Measurements from ENCODE around the gene SLC49A4.
A peak's percentile ranks its signal among the peaks of the same experiment; 100 is the strongest.
"Not testable (repeated sequence)": the region's sequence is repeated elsewhere in the genome, so short reads cannot be mapped to it uniquely, and the experiment has no call there.

SLC49A4 gene, protein sequence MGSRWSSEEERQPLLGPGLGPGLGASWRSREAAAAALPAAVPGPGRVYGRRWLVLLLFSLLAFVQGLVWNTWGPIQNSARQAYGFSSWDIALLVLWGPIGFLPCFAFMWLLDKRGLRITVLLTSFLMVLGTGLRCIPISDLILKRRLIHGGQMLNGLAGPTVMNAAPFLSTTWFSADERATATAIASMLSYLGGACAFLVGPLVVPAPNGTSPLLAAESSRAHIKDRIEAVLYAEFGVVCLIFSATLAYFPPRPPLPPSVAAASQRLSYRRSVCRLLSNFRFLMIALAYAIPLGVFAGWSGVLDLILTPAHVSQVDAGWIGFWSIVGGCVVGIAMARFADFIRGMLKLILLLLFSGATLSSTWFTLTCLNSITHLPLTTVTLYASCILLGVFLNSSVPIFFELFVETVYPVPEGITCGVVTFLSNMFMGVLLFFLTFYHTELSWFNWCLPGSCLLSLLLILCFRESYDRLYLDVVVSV

DNA sequence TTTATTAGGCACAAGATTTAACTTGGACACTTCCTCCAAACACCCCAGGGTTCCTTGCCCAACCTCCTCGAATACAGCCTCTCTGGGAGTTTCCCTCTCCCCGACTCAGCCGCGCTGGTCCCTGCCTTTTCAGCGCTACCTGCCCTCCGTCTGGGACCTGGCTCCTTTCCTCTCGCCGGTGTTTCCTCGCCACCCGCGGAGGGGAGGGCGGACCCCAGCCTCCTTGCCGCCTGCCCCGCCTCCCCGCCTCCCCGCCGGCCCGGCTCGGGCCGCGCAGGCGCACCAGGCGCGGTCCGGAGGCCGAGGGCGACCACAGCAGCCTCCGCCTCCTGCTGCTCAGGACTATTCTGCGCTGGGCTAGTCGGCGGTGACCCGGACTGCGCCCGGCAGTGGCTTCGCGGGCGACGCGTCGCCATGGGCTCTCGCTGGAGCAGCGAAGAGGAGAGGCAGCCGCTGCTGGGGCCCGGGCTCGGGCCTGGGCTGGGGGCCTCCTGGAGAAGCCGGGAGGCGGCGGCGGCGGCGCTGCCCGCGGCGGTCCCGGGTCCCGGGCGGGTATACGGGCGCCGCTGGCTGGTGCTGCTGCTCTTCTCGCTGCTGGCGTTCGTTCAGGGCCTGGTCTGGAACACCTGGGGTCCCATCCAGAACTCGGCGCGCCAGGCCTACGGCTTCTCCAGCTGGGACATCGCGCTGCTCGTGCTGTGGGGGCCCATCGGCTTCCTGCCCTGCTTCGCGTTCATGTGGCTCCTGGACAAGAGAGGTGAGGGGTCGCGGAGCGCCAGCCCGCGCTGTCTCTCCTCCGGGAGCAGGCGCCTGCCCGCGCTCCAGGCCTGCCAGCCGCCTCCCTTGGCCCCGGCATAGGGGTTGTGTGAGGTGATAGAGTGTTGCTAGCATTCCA lies at the start of gene SLC49A4:
Gene SLC49A4 (plus strand): TSS at position 291 of the 895 bp plus-strand sequence. CDS start 124 bp downstream, at position 415.
- H3K4me1 ChIP-seq (ENCODE audit: control insufficient read depth in 5 of 5, insufficient read depth in 5 of 5, low read length in 5 of 5): peaks cover 7 to 39% (median 38%) of the 10 kb centered on the region in 5 donors
- H3K27me3 ChIP-seq (ENCODE audit: control insufficient read depth in 5 of 5, insufficient read depth in 4 of 5, low read length in 5 of 5): no peaks in the 10 kb centered on the region
- peak within 1 kb of the TSS; percentile 82 to 92 (median 91) for H3K4me3 ChIP-seq (ENCODE audit: low read depth in 1 of 5, low read length in 5 of 5)

DNA sequence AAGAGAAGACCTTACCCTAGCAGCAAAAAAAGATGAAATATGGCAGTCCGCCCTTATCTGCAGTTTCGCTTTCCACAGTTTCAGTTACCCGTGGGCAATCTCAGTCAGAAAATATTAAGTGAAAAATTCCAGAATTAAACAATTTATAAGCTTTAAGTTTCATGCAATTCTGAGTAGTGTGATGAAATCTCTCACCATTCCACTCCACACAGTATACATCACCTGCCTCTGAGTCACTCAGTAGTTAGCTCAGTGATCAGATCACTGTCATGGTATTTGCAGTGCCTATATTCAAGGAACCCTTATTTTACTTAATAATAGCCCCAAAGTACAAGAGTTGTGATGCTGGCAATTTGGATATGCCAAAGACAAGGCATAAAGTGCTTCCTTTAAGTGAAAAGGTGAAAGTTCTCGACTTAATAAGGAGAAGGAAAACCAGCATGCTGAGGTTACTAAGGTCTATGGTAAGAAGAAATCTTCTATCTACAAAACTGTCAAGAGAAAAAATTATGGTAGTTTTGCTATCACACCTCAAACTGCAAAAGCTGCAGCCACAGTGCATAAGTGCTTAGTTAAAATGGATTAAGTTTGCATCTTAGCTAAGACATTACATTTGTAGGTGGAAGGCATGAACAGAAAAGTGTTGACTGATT lies 49.4 kb upstream of the SLC49A4 start:
- no peak overlapping the region for H3K27ac ChIP-seq (ENCODE audit: low read depth, low read length)
- H3K4me3 ChIP-seq (ENCODE audit: low read depth in 1 of 5, low read length in 5 of 5): no peak overlapping the region
- H3K36me3 ChIP-seq (ENCODE audit: control insufficient read depth in 5 of 5, insufficient read depth in 5 of 5, low read length in 5 of 5): peaks cover 8 to 30% (median 14%) of the 10 kb centered on the region in 5 donors
- no peak overlapping the region for H3K9ac ChIP-seq (ENCODE audit: low read length in 5 of 5)
- no peaks in the 10 kb centered on the region for H3K4me1 ChIP-seq (ENCODE audit: control insufficient read depth in 5 of 5, insufficient read depth in 5 of 5, low read length in 5 of 5)
- peaks cover 0 to 3% (median 0%) of the 10 kb centered on the region in 5 donors for H3K9me3 ChIP-seq (ENCODE audit: control insufficient read depth in 5 of 5, low read length in 5 of 5)
- H3K27me3 ChIP-seq (ENCODE audit: control insufficient read depth in 5 of 5, insufficient read depth in 4 of 5, low read length in 5 of 5): no peaks in the 10 kb centered on the region

More for the DNA sequence above, at the start of gene SLC49A4:
- no peaks in the 10 kb centered on the region for H3K9me3 ChIP-seq (ENCODE audit: control insufficient read depth in 5 of 5, low read length in 5 of 5)
- peak within 1 kb of the TSS; percentile 87 to 93 (median 91) for H3K9ac ChIP-seq (ENCODE audit: low read length in 5 of 5)
- peak within 1 kb of the TSS; percentile 99 for H3K27ac ChIP-seq (ENCODE audit: low read depth, low read length)
- no peaks in the 10 kb centered on the region for H3K36me3 ChIP-seq (ENCODE audit: control insufficient read depth in 5 of 5, insufficient read depth in 5 of 5, low read length in 5 of 5)

DNA sequence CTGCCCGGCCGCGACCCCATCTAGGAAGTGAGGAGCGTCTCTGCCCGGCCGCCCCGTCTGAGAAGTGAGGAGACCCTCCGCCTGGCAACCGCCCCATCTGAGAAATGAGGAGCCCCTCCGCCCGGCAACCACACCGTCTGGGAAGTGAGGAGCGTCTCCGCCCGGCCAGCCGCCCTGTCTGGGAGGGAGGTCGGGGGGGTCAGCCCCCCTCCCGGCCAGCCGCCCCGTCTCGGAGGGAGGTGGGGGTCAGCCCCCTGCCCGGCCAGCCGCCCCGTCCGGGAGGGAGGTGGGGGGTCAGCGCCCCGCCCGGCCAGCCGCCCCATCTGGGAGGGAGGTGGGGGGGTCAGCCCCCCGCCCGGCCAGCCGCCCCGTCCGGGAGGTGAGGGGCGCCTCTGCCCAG lies 47.6 kb upstream of the SLC49A4 start:
- not testable (repeated sequence) for H3K9ac ChIP-seq (ENCODE audit: low read length in 5 of 5); H3K9me3 ChIP-seq (ENCODE audit: control insufficient read depth in 5 of 5, low read length in 5 of 5); H3K27ac ChIP-seq (ENCODE audit: low read depth, low read length); H3K4me3 ChIP-seq (ENCODE audit: low read depth in 1 of 5, low read length in 5 of 5); H3K27me3 ChIP-seq (ENCODE audit: control insufficient read depth in 5 of 5, insufficient read depth in 4 of 5, low read length in 5 of 5); H3K4me1 ChIP-seq (ENCODE audit: control insufficient read depth in 5 of 5, insufficient read depth in 5 of 5, low read length in 5 of 5)
- peaks cover 10 to 32% (median 17%) of the 10 kb centered on the region in 5 donors for H3K36me3 ChIP-seq (ENCODE audit: control insufficient read depth in 5 of 5, insufficient read depth in 5 of 5, low read length in 5 of 5)

DNA sequence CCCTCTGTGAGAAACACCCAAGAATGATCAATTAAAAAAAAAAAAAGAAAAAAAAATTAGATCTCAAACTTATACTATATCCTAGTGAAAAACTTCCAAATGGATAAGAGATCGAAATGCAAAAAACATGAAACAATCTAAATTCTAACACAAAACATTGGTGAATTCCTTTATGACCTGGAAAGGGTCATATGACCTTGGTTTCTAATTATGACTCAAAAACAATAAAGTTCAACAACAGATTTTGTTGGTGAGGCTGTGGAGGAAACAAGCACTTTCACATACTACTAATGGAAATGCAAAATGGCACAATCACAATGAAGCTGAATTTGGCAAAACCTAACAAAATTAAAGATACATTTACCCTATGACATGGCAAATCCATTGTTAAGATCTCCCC lies 46.5 kb upstream of the SLC49A4 start:
- H3K9ac ChIP-seq (ENCODE audit: low read length in 5 of 5): no peak overlapping the region
- no peak overlapping the region for H3K27ac ChIP-seq (ENCODE audit: low read depth, low read length)
- no peaks in the 10 kb centered on the region for H3K9me3 ChIP-seq (ENCODE audit: control insufficient read depth in 5 of 5, low read length in 5 of 5)
- H3K27me3 ChIP-seq (ENCODE audit: control insufficient read depth in 5 of 5, insufficient read depth in 4 of 5, low read length in 5 of 5): no peaks in the 10 kb centered on the region
- H3K4me3 ChIP-seq (ENCODE audit: low read depth in 1 of 5, low read length in 5 of 5): no peak overlapping the region
- H3K4me1 ChIP-seq (ENCODE audit: control insufficient read depth in 5 of 5, insufficient read depth in 5 of 5, low read length in 5 of 5): no peaks in the 10 kb centered on the region
- H3K36me3 ChIP-seq (ENCODE audit: control insufficient read depth in 5 of 5, insufficient read depth in 5 of 5, low read length in 5 of 5): peaks cover 7 to 32% (median 20%) of the 10 kb centered on the region in 5 donors

DNA sequence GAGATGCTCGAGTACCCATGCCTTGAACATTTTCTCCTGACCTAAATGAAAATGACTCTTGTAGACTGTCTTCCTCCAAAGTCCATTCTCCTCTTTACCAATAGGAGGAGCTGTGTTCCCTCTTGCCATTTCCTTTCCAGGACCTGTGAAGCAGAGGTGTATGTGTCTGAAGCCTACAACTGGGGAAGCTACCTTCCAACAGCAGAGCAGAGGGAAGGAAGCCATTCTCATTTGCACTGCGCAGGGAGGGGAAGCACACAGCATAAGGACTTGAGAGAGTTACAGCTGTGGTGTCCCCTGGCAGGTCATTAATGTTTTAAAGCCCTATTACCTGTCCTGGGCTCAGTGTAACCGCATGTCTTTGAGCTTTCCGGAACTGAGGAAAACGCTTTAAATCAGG lies 39.9 kb upstream of the SLC49A4 start:
- Histone ChIP-seq H3K9ac (ENCODE audit: low read length in 5 of 5) (no peak overlapping the region), H3K9me3 (ENCODE audit: control insufficient read depth in 5 of 5, low read length in 5 of 5) (no peaks in the 10 kb centered on the region), H3K27ac (ENCODE audit: low read depth, low read length) (no peak overlapping the region), H3K27me3 (ENCODE audit: control insufficient read depth in 5 of 5, insufficient read depth in 4 of 5, low read length in 5 of 5) (no peaks in the 10 kb centered on the region), H3K4me3 (ENCODE audit: low read depth in 1 of 5, low read length in 5 of 5) (no peak overlapping the region), H3K4me1 (ENCODE audit: control insufficient read depth in 5 of 5, insufficient read depth in 5 of 5, low read length in 5 of 5) (peaks cover 0 to 7% (median 0%) of the 10 kb centered on the region in 5 donors), H3K36me3 (ENCODE audit: control insufficient read depth in 5 of 5, insufficient read depth in 5 of 5, low read length in 5 of 5) (peaks cover 19 to 52% (median 31%) of the 10 kb centered on the region in 5 donors)

DNA sequence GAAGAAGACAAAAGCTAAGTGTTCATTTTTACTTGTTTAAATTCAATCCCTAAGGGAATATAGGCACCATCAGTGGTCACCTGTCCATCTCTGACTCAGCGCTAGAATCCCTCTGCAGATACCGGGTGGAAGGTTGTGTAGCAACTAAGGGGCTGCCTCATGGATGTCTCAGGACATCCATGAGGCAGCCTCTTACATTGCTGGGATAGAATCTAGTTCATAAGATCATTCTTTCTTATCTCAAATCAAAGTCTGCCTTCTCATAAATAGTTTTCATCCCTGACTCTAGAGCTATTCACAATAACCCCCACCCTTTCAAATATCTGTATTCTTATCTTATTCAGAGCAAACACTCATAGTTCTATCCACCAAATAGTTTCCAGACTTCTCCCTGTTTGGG lies 39.4 kb upstream of the SLC49A4 start:
- no peak overlapping the region for H3K27ac ChIP-seq (ENCODE audit: low read depth, low read length)
- H3K9ac ChIP-seq (ENCODE audit: low read length in 5 of 5): no peak overlapping the region
- peaks cover 19 to 48% (median 31%) of the 10 kb centered on the region in 5 donors for H3K36me3 ChIP-seq (ENCODE audit: control insufficient read depth in 5 of 5, insufficient read depth in 5 of 5, low read length in 5 of 5)
- H3K27me3 ChIP-seq (ENCODE audit: control insufficient read depth in 5 of 5, insufficient read depth in 4 of 5, low read length in 5 of 5): no peaks in the 10 kb centered on the region
- H3K4me1 ChIP-seq (ENCODE audit: control insufficient read depth in 5 of 5, insufficient read depth in 5 of 5, low read length in 5 of 5): peaks cover 0 to 7% (median 0%) of the 10 kb centered on the region in 5 donors
- no peaks in the 10 kb centered on the region for H3K9me3 ChIP-seq (ENCODE audit: control insufficient read depth in 5 of 5, low read length in 5 of 5)
- H3K4me3 ChIP-seq (ENCODE audit: low read depth in 1 of 5, low read length in 5 of 5): no peak overlapping the region

DNA sequence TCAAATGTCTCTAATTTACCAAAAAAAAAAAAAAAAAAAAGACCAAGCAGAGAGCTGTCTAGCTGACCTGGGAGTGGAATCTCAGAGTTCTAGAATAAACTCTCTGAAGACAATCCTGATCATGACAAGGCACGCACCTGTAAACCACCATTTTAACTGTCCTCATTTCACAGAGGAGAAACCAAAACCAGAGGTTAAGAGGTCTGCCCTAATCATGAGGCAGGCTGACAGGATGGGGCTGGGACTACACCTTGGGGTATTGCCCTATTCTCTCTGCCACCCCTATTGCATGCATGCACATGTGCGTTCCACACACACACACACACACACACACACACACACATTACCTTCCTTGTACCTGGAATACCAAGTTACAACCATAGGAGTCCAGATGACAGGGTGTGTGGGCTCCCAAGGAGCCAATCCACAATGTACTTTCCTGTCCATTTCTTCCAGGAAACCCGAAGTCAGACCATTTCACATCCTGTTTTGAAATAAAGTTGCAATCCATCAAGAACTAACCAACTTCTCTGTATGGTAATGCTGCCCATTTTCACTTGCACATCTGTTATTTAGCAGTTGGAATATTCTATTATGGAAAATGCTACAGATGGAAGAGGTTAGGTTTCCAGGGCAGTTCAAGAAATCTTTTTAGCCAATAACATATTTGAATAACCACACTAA lies 35.9 kb upstream of the SLC49A4 start:
- no peak overlapping the region for H3K27ac ChIP-seq (ENCODE audit: low read depth, low read length)

DNA sequence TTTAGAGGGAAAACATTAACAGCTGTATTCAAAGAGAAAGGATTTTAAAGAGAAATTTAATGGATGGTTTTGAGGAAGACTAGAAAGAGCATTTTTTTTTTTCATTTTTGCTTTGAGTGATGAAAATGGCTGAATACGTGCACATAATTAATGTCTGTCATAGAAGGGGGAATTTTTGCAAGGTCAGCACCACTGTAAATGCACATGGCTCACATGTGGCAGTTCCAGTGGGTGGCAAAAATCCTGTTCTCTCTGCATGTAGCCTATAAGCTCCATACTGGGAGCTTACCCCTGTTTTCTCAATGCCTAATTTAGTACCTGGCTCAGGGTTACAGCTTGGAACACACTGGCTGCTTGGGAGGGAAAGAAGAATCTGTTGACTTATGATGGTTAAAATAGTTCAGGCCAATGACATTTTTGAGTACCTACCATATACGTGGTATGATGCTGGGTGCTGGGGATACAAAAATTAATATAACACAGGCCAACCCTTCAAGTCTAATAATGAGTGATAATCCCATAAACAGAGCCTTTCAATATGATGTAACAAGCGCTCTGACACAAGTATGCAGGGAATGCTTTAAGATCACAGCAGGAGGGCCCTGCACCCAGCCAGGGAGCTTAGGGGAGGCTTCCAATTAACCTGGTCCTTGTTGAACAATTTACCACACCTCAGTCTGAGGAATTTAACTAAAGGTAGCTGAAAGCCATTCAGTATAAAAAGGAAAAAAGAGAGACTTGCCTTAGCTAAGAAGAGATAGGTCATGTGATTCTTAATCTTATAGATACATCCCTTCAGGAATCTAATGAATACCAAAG lies 34.2 kb upstream of the SLC49A4 start:
- Histone ChIP-seq H3K27me3 (ENCODE audit: control insufficient read depth in 5 of 5, insufficient read depth in 4 of 5, low read length in 5 of 5) (no peaks in the 10 kb centered on the region), H3K9ac (ENCODE audit: low read length in 5 of 5) (no peak overlapping the region), H3K4me3 (ENCODE audit: low read depth in 1 of 5, low read length in 5 of 5) (no peak overlapping the region), H3K36me3 (ENCODE audit: control insufficient read depth in 5 of 5, insufficient read depth in 5 of 5, low read length in 5 of 5) (peaks cover 3 to 13% (median 11%) of the 10 kb centered on the region in 5 donors), H3K27ac (ENCODE audit: low read depth, low read length) (no peak overlapping the region), H3K9me3 (ENCODE audit: control insufficient read depth in 5 of 5, low read length in 5 of 5) (no peaks in the 10 kb centered on the region), H3K4me1 (ENCODE audit: control insufficient read depth in 5 of 5, insufficient read depth in 5 of 5, low read length in 5 of 5) (peaks cover 0 to 18% (median 0%) of the 10 kb centered on the region in 5 donors)

More for the DNA sequence above, 35.9 kb upstream of the SLC49A4 start:
- Histone ChIP-seq H3K4me1 (ENCODE audit: control insufficient read depth in 5 of 5, insufficient read depth in 5 of 5, low read length in 5 of 5) (peaks cover 0 to 18% (median 0%) of the 10 kb centered on the region in 5 donors), H3K4me3 (ENCODE audit: low read depth in 1 of 5, low read length in 5 of 5) (no peak overlapping the region), H3K27me3 (ENCODE audit: control insufficient read depth in 5 of 5, insufficient read depth in 4 of 5, low read length in 5 of 5) (no peaks in the 10 kb centered on the region), H3K9ac (ENCODE audit: low read length in 5 of 5) (no peak overlapping the region), H3K9me3 (ENCODE audit: control insufficient read depth in 5 of 5, low read length in 5 of 5) (no peaks in the 10 kb centered on the region), H3K36me3 (ENCODE audit: control insufficient read depth in 5 of 5, insufficient read depth in 5 of 5, low read length in 5 of 5) (peaks cover 8 to 25% (median 16%) of the 10 kb centered on the region in 5 donors)

All from subcutaneous abdominal adipose tissue (tissue), 5 donors.